Activated CD4-positive, alpha-beta T cell treated with anti-CD3 and anti-CD28 coated beads, Interleukin-2, amount 50 U/mL, for 48 hours (primary cell): ENCODE results near the gene TOR4A.
A peak's percentile ranks its signal among the peaks of the same experiment; 100 is the strongest.

Experiments used
- DNase-seq, 2 experiments: peaks; one replicate each; pipeline ENCODE4 v3.0.0-alpha.2; 2020

The TOR4A gene

DNA sequence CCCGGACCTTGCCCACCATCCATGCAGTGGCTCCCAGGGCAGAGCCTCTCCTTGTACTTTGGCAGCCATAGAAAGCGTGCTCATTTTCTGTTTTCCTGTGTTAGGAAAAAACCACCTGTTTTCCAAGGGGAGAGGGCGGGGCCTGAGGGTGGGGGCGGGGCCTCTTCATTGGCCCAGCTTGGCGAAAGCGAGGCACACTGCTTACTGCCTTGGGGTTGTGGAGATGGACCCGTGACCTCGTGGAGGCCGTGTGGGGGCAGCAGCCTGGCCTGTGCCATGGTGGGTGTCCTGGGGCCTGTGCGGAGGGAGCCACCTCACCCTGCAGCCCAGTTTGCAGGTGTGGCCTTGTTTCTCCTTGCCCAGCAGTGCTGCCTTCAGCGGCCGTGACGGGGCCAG, 4.4 kb upstream of the TOR4A start:
- no peak for DNase-seq

DNA sequence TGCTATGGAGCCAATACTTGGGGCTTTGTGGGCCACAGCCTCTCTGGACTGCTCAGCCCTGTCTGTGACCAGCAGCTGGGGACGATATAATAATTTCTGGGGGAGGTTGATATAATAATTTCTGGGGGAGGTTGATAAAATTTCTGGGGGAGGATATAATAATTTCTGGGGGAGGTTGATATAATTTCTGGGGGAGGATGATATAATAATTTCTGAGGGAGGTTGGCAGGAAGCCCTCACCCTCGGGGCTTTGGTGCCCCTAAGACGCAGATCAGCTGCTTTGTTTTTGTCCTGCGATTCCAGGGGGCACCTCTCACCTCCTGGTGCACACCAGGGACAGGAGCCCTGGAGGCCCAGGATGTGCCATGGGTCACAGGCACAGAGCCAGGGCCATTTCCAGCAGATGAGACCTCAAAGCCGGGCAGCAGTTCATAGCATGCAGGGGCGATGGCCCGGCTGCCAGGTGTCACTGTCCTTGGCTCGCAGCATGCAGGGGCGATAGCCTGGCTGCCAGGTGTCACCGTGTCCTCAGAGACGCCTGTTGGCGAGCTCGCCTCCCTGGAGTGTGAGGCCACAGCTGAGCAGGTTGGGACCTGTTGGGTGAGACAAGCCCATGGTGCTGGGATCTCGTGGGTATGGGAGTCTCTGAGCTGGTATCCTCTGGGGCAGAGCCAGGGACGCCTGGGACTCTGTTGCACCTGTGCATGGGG, 3.8 kb upstream of the TOR4A start:
- DNase-seq: no peak

DNA sequence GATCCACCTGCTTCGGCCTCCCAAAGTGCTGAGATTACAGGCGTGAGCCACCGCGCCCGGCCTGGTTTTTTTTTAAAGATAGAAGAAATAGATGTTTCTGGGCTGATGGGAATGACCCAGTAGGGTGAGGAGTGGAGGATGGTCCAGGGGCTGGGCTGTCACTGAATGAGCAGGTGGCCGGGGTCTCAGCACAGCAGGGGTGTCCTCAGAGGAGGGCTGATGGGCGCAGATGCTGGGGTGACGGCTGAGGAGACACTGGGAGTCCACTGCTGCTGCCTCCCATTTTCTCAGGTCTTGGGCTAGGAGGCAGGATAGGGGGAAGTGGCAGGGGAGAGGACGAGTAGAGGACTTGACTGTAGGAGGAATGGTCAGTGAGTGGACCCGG, 2.3 kb upstream of the TOR4A start:
- DNase-seq: no peak

DNA sequence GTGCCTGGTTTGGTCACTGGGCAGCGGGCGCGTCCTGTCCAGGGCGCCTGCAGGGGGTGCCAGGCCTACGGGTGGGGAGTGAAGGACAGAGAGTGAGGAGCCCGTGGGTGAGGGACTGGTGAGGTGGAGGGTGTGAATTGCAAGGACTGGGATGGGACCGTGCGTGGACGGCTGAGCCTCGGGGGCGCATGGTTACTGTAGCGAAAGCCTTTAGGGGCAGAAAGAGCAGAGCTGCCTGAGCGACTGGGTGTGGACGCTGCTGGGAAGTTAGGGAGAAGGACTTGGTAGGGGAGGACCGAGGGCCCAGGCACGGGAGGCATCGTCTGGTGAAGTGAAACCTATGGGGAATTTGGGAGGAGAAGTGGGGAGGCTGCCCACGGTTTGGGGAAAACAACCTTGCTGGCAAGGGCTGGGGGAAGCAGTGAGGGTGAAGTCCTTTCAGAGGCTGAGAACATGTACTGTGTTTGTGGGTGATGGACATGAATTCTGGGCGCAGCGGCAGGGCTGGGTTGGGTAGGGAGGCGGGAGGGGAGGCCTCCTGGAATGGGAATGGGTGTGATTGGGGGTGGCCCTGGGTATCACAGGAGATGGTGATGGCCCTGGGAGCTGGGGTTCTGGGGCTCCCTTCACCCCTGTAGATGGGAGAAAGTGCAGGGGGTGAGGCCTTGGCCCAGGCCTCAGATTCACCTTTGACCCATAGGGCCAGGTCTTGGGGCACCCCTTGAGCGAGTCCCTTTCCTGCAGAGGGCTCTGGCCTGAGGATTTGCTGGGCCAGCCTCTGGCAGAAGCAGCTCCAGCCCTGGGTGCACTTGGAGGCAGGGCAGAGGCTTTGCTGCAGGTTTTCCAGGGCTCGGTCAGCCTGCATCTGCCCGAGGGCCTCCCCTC, 1.7 kb upstream of the TOR4A start:
- DNase-seq: no peak

DNA sequence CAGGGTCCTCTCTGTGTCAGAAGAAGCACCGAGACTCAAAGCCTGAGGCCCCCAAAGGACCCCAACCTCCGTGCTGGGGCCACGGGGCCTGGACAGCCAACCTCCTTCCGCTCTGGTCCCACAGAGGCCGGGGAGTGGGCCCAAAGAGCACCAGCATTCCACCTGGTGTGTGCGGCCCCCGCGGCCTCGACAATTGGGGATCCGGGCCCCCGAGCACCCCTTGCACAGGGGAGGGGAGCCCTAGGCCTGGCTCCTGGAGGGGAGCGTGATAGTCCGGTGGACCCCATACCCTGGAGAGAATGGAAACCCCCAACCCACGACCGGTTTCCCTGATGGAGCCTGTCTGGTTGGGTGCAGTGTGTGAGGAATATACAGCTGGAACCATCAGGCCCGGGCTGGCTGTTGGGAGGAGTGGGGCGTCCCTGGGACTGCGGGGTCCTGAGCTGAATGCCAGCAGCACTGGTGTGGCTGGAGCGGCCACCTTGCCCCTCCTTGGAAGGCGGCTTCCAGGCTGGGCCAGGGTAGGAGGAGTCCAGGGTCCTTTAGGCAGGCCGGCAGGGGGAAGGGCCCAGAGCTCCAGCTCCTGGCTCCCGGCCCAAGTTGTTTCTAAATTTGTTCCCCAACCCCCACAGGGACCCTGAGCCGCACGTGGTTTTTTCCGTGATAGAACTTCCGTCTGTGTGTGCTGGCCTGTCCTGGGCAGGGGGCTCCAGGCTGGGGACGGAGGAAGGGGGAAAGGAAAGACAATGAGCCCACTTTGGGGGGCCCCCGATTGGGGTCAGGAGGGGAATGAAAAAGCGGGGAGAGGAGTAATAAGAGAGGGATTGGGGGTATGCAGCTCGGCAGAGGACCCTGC, 825 bp upstream of the TOR4A start:
- no peak for DNase-seq

DNA sequence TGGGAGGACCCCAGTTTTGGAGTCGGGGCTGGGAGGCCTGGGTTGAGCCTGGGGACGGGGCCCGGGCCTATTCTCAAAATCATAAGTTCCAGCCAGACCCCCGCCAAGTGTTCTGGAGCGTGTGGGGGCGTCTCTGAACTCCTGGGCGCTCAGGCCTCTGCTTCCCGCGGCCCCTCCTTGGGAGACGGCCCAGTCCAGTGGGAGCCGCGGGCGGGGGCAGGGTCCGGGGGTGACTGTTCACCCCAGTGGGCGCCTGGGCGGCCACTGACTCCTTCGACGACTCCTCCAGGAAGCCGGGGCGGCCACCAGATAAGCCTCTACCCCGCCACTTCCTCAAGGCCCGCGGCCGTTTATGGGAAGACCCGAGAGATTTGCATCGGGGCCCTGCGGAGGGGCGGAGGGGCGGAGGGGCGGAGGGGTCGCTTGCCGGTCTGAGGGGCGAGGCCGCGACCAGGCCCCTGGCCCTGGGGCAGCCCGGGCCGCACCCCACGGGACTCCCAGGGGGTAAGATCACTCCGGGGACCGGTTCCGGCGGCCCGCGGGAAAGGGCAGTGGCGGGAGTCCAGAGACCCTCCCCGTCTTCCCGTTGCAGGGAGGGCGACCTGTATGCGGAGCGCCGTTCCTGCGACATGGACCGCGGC, 655 bp downstream of the TOR4A start:
- no peak for DNase-seq

DNA sequence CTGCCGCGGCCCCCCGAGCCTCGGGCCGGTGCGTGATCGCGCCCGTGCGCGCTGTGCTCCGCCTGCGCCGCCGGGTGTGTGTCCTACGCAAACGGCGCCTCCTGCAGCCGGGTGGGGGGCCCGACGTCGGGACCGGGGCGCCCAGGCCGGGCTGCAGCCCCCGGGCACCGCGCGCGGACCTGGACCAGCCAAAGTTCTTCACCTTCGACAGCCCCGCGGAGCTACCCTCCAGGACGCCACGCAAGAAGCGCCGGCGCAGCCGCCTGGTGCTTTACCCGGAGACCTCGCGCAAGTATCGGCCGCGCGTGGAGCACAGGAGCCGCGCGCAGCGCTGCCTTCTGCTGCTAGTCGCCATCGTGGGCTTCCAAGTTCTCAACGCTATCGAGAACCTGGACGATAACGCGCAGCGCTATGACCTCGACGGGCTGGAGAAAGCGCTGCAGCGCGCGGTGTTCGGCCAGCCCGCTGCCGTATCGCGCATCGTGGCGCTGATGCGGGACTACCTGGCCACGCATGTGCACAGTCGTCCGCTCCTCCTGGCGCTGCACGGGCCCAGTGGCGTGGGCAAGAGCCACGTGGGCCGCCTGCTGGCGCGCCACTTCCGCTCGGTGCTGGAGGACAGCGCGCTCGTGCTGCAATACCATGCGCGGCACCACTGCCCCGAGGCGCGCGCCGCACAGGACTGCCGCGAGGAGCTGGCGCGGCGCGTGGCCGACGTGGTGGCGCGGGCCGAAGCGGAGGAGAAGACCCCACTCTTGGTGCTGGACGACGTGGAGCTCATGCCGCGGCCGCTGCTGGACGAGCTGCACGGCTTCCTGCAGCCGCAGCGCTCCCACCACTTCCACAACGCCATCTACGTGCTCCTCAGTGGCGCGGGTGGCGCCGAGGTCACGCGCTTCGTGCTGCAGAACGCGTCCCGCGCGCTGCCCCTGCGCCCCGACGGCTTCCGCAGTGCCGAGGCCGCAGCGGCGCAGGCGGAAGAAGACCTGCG, 1.5 kb downstream of the TOR4A start:
- DNase-seq: no peak

DNA sequence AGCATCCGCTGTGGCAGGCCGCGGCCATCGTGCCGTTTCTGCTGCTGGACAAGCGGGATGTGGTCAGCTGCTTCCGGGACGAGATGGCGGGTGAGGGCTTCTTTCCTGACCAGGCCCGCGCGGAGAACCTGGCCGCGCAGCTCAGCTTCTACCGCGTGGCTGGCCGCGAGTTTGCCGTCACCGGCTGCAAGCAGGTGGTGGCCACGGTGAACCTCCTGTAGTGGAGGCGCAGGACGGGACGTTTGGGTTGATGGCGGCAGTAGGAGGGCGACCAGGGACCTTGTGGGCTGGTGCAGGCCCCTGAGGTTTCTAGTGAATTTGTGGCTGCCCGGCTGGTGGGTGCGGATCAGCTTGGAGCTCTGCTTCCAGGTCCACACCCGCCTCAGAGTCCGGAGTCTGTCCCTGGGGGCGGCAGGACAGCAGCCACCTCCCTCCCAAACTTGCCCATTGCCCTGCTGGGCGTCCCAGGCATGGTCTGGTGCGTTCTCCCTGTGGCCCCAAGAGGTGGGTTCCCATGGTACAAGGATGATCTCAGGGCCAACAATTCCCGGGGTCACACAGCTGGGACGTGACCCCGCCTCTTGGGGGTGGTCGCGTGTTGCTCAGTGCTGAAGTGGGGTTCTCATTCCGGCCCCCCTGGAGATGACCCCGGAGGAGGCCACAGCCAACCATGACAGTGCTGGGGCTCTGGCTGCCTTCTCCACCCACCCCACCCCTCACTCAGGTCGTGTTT, 2.4 kb downstream of the TOR4A start:
- no peak for DNase-seq

DNA sequence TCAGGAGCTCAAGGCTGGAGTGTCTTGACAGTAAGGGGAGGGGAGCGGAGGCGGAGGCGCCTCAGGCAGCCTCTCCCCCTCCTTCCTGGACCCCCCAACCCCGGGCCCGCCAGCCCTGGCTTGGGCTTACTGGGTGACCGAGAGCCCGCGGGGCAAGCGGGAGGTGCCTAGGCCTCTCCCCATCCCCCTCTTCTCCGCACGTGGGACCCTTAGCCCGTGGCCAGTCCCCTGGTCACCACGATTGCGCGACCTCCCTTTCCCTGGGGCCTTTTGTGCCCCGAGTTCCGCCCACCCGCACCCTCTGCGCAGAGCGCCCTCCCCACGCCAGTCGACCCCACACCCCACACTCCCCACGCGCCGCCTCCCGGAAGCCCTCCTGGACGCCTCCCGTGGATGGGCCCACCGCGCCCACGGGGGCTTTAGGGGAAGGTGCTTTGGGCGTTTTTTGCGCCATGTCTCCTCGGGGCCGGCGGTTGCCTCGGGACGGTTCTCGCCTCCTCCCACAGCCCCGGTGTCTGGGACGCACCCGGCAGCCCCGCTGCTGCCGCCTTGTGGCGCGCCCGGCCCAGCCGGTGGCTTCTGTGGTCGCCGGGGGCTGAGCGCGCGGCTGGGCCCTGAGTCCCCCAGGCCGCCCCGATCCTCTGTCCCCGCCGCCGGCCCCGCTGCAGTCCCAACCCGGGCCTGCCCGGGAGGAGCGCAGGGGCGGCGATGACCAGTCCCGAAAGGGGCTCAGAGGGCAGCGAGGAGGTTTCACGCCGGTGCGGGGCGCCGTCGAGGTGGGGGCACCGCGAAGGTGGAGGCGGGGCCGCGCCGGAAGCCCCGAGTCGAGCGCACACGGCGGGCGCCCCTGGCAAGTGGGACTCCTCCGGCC, 3.2 kb downstream of the TOR4A start:
- DNase-seq: no peak

DNA sequence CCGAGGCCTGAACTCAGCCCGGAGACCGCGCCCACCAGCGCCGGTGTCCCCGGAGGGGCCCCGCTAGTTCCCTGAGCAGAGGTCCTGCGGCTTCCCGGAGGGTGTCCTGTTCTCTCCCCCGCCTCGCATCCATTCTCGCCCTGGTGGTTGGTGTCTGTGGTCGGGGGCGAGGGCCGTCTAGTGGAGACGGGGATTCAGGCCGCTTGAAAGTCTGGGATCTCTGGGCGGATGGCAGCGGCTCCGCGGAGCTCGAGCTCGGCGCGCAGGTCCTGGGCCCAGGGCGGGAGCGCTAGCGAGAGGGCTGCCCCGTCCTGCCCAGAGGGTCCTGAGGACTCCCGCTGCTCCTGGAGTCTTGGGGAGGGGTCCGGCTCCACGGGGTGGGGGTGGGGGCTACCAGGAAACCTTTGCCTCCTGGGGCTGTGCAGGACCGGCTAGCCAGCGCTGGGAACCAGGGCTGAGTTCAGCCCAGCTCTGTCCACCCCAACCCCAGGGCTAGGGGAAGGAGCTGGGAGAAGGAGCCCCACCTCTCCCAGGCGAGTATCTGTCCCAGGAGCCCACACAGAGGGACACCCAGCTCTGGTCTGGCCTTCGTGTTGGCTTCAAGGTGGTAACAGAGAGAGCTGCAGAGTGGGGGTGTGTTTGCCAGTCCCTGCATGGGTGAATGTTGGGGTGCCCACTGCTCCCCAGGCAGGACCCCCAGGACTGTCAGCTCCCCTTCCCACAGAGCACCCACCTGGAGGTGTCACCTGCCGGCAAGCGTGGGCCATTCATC, 4.0 kb downstream of the TOR4A start:
- DNase-seq: no peak

DNA sequence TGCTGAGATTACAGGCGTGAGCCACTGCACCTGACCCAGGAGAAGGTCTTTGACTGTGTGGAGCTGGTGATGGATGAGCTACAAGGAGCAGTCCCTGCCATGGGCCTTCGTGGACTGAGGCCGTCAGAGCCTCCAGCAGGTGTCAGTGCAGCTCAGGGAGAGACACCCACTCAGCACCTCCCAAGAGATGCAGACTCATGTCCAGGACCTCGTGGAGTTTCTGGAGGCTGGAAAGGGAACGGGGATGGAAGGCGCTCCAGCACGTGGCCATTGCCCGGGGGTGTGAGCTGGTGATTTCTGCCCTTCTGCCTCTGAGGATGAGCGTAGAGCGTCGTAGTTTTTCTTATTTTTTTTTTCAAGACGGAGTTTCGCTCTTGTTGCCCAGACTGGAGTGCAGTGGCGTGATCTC, 9.5 kb downstream of the TOR4A start:
- DNase-seq: no peak

DNA sequence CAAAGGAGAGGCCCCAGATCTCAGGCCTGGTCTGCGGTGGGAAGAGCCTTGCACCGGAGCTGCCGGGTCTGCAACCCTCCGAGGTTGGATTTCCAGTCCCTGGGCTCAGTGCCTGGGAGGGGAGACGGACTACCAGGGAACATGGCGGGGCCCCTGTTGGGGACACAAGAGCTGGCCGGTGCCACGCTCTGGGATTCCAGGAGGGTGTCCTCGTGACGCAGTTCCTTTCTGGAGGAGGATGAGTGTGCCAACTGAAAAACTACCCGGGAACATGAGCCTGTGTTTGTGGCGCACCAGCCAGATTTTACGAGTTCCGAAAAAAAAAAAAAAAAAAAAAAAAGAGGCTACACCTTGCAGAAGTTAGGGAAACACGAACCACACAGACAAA, 15.6 kb downstream of the TOR4A start:
- no peak for DNase-seq

DNA sequence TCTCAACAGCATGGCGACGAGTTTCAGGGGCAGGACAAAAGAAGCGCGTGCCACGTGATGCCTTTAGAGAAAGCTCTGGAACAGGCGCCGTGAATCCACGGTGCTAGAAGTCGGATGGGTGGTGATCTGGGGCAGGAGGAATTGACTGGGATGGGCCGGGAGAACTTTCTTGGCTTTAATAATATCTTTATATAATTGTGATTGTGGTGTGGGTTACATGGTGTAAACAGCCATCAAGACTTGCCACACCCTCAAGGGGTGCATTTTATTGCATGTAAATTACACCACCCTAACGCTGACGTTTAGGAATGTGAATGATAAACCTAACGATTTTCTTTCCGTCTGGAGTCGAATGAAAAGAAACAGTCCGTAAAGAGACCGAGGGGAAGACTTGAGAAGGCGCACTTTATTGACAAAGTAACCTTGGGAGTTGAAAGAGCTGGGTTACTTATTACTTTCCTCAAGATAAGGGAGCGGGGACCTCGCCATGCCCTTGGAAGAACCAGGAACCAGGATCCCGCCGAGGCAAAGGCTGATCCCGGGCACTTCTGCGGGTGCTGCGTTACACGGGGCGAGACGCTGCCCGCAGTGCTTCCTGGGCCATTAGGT, 16.1 kb downstream of the TOR4A start:
- DNase-seq: no peak

DNA sequence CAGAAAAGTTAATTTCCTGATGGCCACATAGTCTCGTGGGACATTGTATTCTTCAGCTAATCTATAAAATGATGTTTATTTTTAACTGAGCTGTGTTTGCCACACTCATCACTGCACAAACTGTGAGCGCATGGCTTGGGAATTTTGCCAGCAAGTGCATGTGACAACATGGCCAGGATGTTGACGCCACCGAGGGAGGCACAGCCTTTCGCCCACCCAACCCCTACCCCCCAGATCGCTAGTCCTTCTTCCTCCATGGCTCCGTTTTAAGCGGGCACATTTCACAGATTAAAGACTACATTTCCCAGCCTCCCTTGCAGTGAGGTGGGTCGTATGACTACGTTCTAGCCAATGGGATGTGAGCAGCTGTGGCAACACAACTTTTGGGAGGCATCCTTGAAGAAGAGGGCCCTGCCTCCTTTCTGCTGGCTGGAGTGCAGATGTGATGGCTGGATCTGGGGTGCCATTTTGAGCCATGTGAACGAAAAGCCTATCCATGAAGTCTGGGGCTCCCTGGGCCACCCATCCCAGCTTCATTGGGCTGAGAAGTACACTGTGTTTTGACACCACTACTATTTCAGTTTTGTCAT, 16.7 kb downstream of the TOR4A start:
- DNase-seq: peak in 1 of 2 experiments; percentile 49

DNA sequence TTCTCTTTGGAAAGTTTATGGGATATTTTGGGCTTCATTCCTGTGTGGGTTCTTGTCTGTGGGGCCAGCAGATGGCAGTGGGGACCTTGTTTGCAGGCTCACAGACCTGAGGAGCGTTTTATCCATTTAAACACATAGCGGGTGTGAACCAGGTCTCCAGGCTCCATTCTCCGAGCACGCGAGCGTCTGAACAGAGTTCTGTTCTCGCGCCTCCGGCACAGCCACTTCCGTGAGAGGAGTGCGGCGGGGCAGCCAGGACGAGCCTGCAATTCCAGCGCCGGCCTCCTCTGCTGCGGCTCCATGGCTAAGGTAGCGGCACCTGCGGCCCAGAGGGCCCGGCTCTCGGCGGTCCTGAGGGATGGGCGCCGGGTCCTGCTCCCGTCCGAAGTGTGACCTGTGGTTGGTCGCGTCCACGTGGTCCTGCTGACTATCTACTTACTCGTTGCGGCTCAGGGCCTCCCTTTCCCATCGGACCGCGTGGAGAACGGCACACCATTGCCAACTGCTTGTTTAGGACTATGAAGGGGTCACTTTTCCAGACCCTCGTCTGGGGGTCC, 17.2 kb downstream of the TOR4A start:
- DNase-seq: no peak

DNA sequence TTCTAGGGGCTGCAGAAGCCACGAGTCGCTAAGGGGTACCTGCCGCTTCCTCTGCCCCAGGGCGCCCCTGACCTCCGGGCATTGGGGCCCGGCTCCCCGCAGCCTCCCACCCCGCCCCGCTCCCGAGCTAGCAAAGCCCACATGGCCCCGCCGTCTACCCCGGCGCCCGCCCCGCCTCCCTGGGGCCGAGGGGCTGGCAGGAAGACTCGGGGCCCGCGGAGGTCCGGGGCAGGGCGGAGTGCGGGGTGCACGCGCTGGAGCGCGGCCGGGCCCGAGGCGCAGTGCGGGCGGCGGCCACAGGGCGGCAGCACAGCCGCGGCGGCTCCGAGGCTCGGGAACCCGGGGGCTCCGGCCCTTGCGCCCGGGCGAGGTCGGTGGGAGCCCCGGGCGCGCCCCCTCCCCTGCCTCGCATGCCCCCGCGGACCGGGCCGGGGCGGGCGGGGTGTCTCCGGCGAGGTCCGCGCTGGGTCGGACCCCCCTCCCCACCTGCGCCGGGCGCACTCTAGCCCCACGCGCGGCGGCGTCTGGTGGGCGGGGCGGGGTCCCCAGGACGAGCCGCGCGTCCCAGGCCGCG, 17.8 kb downstream of the TOR4A start:
- peak in 1 of 2 experiments; percentile 51 for DNase-seq

DNA sequence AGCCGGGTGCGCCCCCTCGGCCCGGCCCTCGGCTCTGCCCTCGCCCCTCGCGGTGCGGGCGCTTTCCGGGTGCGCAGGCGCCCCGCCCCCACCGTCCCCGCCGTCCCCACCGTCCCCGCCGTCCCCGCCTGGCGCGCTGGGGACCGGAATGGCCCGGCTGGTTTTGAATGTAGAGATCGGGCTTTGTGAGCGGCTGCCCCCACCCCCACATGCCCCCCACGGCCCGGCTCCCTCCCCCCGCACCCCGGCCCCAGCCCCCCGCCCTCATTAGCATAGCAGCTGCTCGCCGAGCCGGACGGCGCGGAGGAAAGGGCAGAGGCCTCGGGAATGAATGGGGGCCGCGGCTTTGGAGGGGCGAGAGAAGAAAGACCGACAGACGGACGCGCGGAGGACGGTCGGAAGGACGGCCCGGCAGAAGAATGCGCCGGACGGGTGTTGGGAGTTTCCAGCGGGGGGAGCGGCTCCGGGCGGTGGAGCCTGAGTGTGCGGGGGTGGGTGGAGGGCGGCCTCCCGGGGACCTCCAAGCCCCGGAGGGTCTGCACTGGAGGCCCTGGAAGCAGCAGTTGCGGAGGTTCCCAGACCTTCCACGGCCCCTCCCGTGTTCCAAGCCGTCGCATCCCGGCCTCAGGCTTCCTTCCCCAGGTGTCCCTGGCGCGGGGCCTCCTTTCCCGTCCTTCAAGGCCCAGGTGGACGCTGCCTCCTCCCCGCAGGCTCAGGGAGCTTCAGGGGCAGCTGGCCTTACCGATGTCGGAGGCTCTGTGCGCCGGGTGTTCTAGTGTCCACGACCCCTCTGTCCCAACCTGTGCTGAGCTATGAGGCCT, 18.5 kb downstream of the TOR4A start:
- DNase-seq: no peak
